ENCODE data around the gene VSIG4.
"Not testable (repeated sequence)": the region's sequence is repeated elsewhere in the genome, so short reads cannot be mapped to it uniquely, and the experiment has no call there.

Gene VSIG4, protein sequence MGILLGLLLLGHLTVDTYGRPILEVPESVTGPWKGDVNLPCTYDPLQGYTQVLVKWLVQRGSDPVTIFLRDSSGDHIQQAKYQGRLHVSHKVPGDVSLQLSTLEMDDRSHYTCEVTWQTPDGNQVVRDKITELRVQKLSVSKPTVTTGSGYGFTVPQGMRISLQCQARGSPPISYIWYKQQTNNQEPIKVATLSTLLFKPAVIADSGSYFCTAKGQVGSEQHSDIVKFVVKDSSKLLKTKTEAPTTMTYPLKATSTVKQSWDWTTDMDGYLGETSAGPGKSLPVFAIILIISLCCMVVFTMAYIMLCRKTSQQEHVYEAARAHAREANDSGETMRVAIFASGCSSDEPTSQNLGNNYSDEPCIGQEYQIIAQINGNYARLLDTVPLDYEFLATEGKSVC

GRCh38 chrX:66039944-66040343 lies at the start of gene VSIG4:
VSIG4 (minus strand) TSS chrX:66040080; CDS start chrX:66039998, 82 bp downstream.
- no peak for DNase-seq

GRCh38 chrX:66076801-66077200 lies 36.9 kb upstream of the VSIG4 start:
- DNase-seq: no peak

GRCh38 chrX:66074920-66075879 lies 35.3 kb upstream of the VSIG4 start:
- DNase-seq: no peak

DNA sequence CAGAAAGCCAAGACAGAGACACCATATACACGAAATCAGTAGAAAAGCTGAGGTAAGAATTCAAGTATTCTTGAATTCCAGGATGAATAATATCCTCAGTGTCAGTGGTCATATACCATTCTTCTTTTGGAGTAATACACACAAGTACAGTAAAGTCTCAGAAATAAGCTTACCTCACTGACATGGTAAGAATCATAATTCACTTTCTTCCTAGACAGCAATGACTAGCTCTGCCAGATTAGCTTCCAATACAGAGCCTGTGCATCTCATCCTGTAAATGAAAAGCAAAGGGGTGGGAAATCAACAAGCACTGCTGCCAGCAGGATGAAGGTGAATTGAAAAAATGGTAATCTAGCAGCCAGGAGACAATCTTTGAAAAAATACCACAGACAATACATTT lies 31.2 kb upstream of the VSIG4 start:
- no peak for DNase-seq

DNA sequence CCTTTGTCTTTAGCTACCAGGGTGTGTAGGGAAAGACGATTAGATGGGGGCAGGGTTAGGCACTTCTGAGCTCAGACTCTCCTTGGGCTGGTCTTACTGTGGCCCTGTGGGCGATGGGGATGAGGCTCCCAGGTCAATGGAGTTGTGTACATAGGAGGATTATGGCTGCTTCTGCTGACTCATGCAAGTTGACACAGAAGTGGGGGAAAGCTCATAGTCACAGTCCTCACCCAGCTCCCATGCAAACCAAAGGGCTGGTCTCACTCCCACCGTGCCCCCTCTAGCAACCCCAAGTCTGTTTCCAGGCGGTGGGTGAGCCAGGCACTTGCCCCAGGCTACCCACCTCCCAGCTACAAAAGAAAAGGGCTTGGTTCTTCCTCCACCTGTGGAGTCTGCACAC lies 24.4 kb upstream of the VSIG4 start:
- DNase-seq: no peak

- not testable (repeated sequence) for DNase-seq
These were observed 17.1 kb upstream of the VSIG4 start for GRCh38 chrX:66057019-66057418.

- DNase-seq: no peak
These were observed 15.1 kb upstream of the VSIG4 start for GRCh38 chrX:66054978-66055377.

DNA sequence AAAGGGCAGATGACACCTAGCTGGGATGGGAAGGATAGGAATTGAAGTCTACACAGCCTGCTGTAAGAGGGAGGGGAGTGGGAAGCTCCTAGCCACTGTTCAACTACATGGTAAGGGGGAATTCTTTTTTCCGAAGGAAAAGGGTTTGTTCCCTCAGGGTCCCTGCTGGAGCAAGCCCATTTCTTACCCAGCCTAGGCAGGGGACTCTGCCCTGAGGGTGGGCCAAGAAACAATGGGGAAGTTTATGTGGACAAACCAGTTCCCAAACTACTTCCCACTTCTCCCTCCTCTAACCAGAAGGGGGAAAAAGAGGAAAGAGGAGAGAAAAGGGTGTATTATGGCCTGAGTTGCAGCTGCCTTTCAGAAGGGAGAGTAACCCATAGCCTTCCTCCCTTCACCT lies 13.5 kb upstream of the VSIG4 start:
- no peak for DNase-seq

- no peak for DNase-seq
These were observed 12.1 kb upstream of the VSIG4 start for GRCh38 chrX:66051980-66052379.

GRCh38 chrX:66050140-66050569 lies 10.3 kb upstream of the VSIG4 start:
- DNase-seq: no peak

- no peak for DNase-seq
These were observed 9.2 kb upstream of the VSIG4 start for GRCh38 chrX:66049056-66049455.

DNA sequence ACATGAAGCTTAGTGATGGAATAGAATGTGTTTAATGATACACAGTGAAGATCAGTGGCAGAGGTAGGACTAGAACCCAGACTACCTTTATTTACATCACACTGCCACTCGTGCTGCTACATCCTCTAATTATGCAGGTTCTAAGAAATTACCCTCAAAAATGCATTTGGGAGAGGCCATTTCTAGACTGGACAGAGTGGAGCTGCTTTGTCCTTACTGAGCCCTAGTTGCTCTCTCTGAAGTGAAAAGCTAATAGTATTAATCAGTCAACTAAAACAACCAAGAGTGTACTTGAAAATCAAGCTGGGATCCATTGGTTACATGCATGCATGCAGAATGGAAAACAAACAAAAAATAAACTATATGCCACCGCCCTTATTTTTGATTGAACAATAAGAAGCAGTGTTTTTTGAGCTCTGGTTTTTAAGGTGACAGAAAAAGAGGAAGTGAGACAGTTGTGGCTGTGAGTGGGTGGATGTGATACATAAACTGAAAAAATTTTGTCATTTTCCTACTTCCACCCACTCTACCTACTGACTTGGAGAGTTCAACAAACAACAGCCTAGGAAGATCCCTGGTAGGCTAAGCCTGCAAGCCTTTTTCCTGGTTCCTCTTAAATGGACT lies 6.8 kb upstream of the VSIG4 start:
- no peak for DNase-seq

DNA sequence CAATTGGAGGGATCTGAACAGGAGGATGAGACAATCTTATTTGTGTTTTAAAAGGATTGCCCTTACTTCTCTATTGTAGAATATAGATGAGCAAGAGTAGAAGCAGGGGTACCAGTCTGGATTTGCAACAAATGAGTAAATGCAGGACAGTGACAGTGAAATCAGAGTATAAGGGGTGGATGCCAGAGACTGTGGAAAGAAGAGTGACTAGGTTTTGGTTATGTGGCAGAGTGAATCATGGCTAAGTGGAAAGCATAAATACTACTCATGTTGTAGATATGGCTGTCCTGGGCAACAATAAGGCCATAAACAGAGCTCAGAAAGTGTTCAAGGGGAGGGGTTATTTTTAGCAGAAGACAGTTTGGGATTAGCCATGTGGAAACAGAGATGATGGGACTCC lies 6.0 kb upstream of the VSIG4 start:
- no peak for DNase-seq

DNA sequence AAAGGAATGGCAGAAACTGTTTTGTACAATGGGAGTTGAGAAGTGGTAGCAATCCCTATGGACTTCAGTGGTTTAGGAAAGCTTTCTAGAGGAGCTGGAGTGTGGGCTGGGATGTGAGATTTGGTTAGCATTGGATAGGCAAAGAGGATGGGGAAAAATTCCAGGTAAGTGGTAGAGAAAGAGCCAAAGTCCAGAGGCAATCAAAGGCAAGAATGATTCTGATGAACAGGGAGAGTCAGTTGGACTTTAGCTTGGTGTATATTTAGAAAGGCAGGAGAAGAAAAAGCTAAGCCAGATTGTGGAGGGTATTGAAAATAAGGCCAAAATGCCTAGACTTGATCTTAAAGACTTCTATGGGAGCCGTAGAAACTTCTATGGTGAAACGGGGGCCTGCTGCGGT lies 3.7 kb upstream of the VSIG4 start:
- no peak for DNase-seq

GRCh38 chrX:66042307-66043077 lies 2.6 kb upstream of the VSIG4 start:
- no peak for DNase-seq

GRCh38 chrX:66038115-66038514 lies 1.8 kb downstream of the VSIG4 start:
- no peak for DNase-seq

DNA sequence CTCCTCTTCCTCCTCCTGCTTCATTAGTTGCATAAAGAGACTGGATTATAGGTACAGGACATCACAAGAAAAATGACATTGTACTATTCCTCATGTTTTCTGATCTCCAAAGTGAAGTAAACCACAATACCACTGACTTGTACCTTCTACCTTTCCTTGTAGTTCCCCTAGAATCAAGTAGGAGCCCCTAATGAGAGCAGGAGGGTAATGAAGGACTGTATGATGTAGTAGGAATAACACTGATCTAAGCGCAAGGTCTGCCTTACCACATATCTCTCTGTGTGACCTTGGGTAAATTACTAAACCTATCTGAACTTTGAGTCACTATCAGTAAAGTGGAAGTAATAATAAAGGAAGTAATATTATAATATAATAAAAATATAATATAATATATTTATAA lies 3.6 kb downstream of the VSIG4 start:
- DNase-seq: no peak

GRCh38 chrX:66035667-66036066 lies 4.2 kb downstream of the VSIG4 start:
- no peak for DNase-seq

DNA sequence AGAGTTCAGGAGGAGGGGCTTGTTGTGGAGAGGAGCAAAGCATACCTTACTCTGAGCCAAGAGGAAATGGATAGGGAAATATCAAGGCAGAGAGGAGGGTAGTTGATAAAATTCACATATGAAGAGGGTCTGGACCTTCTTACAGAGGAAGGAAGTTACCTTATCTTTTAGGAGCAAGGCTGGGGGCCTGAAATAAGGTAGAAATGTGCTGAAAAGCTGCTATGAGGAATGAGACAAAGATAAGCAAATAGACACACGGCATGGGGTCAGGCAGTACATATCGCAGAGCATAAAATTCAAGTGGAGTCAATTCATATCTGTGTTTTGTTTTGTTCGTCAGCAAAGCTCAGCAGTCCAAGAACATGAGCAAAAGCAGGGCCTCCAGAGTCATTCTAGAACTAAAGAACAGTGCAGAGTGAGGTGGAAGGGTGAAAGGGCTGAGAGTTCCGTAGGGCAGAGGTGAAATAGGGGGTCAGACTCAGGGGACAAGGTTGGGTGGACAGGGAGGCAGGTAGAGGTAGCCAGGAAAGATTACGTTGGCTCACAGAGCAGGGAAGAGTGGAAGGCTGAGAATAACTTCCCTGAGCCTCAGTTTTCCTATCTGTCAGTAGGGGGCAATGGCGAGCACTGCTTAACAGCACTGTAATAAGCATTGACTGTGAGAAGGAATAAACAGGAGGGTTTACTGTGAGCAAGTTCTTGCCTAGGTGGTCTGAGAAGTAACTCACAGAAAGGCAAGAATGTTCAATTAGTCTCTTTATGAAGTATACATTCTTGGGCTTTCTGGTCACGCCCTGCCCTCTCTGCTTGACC lies 9.2 kb downstream of the VSIG4 start:
- DNase-seq: no peak

- DNase-seq: no peak
These were observed 10.9 kb downstream of the VSIG4 start for GRCh38 chrX:66028936-66029335.

GRCh38 chrX:66024570-66024969 lies 15.3 kb downstream of the VSIG4 start:
- no peak for DNase-seq

DNA sequence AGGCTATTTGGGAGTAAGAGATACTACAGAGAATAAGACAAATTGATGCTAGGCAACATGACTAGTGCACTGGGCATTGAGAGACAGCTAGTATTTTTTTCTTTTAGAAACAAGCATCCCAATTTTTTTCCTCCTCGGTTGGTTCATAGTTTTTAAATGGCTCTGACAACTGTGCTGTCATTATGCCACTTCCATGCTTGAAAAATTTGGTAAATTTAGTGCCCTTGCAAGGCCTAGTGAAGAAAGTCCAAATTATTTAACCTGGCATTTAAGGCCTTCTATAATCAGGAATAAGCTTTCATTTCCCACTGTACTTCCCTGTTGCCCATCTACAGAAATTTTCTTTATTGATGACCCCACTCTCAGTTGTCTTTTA lies 15.8 kb downstream of the VSIG4 start:
- DNase-seq: no peak
